HL-60 (cell line): ENCODE results near the gene SSTR5.

Experiments
- DNase-seq, 2 experiments: peaks; one replicate each; pipeline ENCODE4 v3.0.0-alpha.2; 2010 to 2020; ENCODE audit warnings: low read depth in 1 of 2, low spot score in 1 of 2
- H3K27ac ChIP-seq: fragments of 250-450 bp; sonication (Bioruptor Pico); replicated peaks from 2 replicates; pipeline ENCODE4 v1.5.1; 2020; ENCODE audit warnings: mild to moderate bottlenecking, moderate library complexity
- H3K27me3 ChIP-seq: fragments of 250-450 bp; sonication (Bioruptor Pico); 2 replicates; pipeline ENCODE4 v1.5.1; 2021; ENCODE audit warnings: mild to moderate bottlenecking, moderate library complexity; ENCODE audit not compliant: insufficient read depth, poor library complexity, severe bottlenecking
- H3K4me3 ChIP-seq: replicated peaks from 2 replicates; pipeline ENCODE4 v1.5.1; 2011; ENCODE audit warnings: mild to moderate bottlenecking, control low read depth, low read length; ENCODE audit not compliant: insufficient read depth
- CTCF ChIP-seq: IDR thresholded peaks from one replicate; pipeline ENCODE4 v1.5.1; 2011; ENCODE audit warnings: low read length, control low read depth, inconsistent platforms; ENCODE audit not compliant: insufficient read depth
- GABPA ChIP-seq: IDR thresholded peaks from 2 replicates; pipeline ENCODE4 v1.6.1; 2012; ENCODE audit warnings: low read depth
- POLR2AphosphoS5 ChIP-seq: IDR thresholded peaks from 2 replicates; pipeline ENCODE4 v1.6.1; 2012; ENCODE audit warnings: low read depth
- REST ChIP-seq: IDR thresholded peaks from 2 replicates; pipeline ENCODE4 v1.6.1; 2012; ENCODE audit warnings: low read depth; ENCODE audit not compliant: insufficient replicate concordance
- SPI1 ChIP-seq: IDR thresholded peaks from 2 replicates; pipeline ENCODE4 v1.6.1; 2012; ENCODE audit warnings: low read depth, mild to moderate bottlenecking, borderline replicate concordance

The SSTR5 gene

GRCh38 chr16:1037394-1038257 is 34.9 kb upstream of the SSTR5 start:
- peak in 1 of 2 experiments; percentile 35 for DNase-seq
- no peak for TF ChIP-seq SPI1
- Histone ChIP-seq H3K4me3 (no peak overlapping the region), H3K27ac (no peak overlapping the region), H3K27me3 (peaks cover 9% of the 10 kb centered on the region)

- DNase-seq, result no peak
- H3K4me3 ChIP-seq, result no peak overlapping the region
- TF ChIP-seq POLR2AphosphoS5 (no peak), GABPA (no peak), CTCF (no peak), REST (no peak), SPI1 (no peak)
- H3K27ac ChIP-seq, result no peak overlapping the region
- peaks cover 9% of the 10 kb centered on the region for H3K27me3 ChIP-seq
Measured at GRCh38 chr16:1038932-1039331, 33.6 kb upstream of the SSTR5 start.

- no peak for DNase-seq
- H3K27me3 ChIP-seq, result peaks cover 9% of the 10 kb centered on the region
- H3K27ac ChIP-seq, result no peak overlapping the region
- TF ChIP-seq SPI1, result no peak
- TF ChIP-seq GABPA, result no peak
- no peak for TF ChIP-seq CTCF
- TF ChIP-seq POLR2AphosphoS5, result no peak
- no peak for TF ChIP-seq REST
- no peak overlapping the region for H3K4me3 ChIP-seq
Measured at GRCh38 chr16:1039762-1040161, 32.8 kb upstream of the SSTR5 start.

GRCh38 chr16:1040346-1040745 is 32.2 kb upstream of the SSTR5 start:
- Histone ChIP-seq H3K27ac (no peak overlapping the region), H3K27me3 (peaks cover 9% of the 10 kb centered on the region), H3K4me3 (no peak overlapping the region)
- no peak for DNase-seq
- no peak for TF ChIP-seq SPI1
- TF ChIP-seq REST, result no peak
- TF ChIP-seq CTCF, result no peak
- TF ChIP-seq POLR2AphosphoS5, result no peak
- no peak for TF ChIP-seq GABPA
